HG02943 (cell line): ENCODE results near the gene IGHMBP2.

Source experiments
- ATAC-seq: cut with Tn5 transposase; IDR thresholded peaks from one replicate; pipeline ENCODE4 v1.9.1; 2021; ENCODE audit warnings: mild to moderate bottlenecking, low read depth, moderate library complexity; ENCODE audit not compliant: unreplicated experiment

IGHMBP2 gene

DNA sequence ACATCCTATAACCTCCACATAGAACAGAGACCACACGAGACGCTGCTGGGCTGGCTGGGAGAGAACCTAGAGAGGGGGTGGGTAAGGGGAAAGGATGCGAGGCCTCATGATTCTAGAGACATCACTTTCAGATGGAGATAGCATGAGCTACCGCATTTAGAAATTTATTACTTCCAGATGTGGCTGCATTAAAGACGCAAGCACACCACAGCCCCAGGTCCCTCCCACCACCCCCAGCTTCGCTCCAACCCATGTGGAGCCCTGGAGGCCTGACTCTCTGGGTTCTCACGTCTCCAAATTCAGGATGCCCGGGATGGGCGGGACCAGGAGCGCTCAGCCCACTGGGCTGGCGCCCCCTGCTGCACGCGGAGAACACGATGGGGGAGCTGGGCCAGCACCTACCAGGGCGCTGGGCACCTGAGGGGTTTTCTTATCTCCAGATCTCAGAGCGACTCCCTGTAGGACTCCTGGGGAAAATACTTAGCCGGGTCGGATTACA lies 13.7 kb upstream of the IGHMBP2 start:
- ATAC-seq = no peak

DNA sequence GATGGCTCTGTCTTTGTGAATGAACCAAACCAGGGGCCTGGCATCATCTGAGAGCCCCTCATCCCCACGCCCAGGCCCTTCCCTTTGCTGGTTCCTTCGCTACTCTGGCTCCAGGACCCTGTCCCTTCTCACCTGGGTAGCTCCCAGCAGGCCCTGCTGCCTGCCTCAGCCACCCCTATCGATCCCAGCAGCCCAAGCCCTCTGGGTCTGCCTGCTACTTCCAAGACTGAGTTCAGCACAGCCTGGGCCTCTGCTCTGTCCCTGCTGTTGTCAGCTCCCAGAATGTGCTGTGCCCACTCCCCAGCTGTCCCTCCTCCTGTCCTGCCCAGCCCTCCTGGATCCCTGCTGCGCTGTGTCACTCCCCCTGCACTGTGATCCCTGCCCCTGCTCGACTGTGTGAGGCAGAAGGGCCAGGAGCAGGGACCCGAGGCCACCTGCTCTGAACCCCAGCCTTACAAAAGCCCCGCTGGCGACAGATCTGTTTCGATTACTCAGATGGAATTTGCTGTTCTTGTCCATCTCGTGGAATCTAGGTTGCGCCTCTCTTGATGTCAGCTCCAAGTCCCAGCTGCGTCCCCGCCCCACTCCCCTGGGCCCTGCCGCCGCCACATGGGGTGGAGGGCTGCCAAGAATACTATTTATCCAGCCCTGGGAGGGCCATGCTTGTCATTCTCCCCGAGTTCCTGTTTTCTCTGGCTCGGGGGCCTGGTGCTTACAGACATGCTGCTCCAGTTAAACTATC lies 13.0 kb upstream of the IGHMBP2 start:
- ATAC-seq = no peak

DNA sequence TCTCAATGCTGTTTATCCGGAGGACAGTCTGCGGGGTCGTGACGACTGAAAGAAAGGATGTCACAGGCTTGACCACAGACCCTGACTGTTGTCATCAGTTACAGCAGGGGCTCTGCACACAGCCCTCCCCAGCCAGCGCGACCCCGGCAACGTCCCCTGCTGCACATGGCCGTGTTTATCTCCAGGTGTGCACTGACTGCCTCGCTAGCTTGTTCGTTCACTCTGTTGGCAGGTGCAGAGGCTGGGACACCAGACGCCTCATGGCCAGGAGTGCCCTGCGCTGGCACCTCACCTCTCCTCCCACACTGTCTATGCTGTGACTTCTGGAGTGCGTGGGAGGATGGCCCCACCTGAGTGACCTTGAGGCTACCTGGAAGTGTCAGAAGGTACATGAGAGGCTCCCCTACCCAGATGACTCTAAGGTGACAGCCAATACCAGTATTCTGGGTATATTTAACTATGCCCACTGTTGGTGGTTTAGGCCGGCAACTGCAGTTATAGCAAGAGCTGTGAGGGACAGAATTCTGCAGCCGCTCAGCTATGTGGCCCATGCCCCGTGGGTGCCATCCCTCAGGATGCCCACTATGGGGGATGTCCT lies 12.2 kb upstream of the IGHMBP2 start:
- ATAC-seq = no peak

DNA sequence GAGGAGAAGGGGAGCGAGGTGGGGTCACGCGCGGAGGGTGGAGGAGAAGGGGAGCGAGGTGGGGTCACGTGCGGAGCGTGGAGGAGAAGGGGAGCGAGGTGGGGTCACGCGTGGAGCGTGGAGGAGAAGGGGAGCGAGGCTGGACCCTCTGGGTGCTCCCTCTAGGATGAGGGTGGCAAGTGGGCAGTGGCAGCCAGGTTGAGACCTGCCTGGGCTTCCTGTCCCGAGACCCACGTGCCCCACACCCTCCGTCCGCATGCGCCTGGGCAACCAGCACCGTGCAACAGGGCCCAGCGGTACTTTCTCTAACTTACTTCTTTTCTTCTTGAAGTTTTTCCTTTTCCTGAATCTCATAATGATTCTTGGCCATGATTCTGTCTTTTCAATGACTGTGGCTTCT lies 11.1 kb upstream of the IGHMBP2 start:
- ATAC-seq = no peak

DNA sequence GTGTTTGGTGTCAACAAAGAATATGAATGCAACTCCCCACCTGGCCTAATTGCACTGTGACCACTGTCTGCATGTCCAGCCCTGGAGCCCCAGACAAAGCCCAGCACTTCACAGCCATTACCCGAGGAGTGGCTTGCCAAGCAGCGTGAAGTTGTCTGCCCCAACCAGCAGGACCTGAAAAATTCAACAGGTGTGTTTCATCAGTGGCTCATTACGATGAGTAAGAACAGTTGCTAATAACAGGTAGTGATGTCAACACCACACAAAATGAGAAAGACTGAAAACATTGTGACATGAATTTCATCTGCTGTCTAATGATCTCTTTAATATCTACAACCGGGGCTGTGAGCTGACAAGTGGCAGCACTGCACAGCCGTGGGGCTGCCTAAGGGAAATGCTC lies 10.4 kb upstream of the IGHMBP2 start:
- ATAC-seq = no peak

- ATAC-seq = no peak
Observed at GRCh38 chr11:68896171-68896959, 7.3 kb upstream of the IGHMBP2 start.

GRCh38 chr11:68897441-68897840 lies 6.2 kb upstream of the IGHMBP2 start:
- no peak for ATAC-seq

GRCh38 chr11:68900835-68901381 lies 2.8 kb upstream of the IGHMBP2 start:
- ATAC-seq = no peak

- peak; percentile 21 for ATAC-seq
Observed at GRCh38 chr11:68904248-68904847, 657 bp downstream of the IGHMBP2 start.

- ATAC-seq = no peak
Observed at GRCh38 chr11:68905421-68906360, 2.0 kb downstream of the IGHMBP2 start.

DNA sequence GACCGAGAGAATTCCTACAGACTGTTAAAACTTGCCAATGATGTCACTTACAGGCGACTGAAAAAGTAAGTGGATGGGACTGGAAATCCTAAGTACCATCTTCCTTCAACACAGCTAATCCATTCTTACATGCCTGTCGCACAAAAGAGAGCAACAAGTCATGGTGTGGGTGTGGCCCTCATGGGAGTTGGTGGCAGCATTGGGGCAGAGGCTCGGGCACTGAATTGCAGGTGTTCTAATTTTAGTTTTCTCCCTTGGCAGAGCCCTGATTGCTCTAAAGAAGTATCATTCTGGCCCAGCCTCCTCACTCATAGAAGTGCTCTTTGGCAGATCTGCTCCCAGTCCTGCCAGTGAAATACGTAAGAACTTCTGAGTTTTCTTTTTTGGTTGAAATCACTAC lies 4.6 kb downstream of the IGHMBP2 start:
- no peak for ATAC-seq

DNA sequence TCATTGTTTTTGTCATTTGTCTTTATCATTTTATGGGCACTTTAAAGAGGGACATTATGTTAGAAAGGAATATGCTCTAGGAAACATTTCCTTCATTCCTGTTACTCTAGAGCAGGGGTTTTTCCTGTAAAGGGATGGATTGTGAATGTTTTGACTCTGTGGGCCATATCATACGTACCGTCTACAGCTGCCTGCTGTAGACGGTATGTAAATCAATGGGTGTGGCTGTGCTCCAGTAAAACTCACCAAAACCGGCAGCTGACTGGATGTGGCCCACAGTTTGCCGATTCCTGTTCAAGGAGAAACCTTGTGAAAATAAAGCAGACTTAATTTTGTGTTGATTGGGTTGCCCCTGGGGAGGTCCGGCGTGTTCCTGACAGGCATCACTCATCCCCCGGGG lies 7.3 kb downstream of the IGHMBP2 start:
- no peak for ATAC-seq

GRCh38 chr11:68911731-68912130 lies 8.0 kb downstream of the IGHMBP2 start:
- no peak for ATAC-seq

DNA sequence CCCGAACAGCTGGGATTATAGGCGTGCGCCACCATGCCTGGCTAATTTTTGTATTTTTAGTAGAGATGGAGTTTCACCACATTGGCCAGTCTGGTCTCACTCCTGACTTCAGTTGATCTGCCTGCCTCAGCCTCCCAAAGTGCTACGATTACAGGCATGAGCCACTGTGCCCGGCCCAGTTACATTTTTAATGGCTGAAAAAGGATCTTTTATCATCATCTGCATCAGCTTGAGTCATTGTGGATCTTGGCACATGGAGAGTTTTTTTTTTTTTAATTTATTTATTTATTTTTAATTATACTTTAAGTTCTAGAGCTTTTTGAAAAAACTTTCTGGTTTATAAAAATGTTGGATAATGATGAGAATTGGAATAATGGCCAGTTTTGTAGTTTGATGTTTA lies 8.6 kb downstream of the IGHMBP2 start:
- ATAC-seq = no peak

GRCh38 chr11:68913188-68913587 lies 9.5 kb downstream of the IGHMBP2 start:
- no peak for ATAC-seq

DNA sequence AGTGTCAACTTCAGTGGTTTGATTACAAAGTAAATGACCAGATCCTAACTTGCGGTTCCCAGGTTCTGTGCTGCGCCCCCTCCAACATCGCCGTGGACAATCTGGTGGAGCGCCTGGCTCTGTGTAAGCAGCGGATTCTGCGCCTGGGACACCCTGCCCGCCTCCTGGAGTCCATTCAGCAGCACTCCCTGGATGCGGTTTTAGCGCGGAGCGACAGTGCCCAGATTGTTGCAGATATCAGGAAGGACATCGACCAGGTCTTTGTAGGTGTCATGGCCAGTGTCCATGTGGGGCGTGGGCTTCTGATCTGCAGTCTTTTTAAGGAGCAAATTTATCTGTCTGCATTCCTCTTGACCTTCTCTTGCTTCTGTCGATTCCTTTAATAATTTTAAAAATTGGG lies 11.1 kb downstream of the IGHMBP2 start:
- ATAC-seq = no peak

DNA sequence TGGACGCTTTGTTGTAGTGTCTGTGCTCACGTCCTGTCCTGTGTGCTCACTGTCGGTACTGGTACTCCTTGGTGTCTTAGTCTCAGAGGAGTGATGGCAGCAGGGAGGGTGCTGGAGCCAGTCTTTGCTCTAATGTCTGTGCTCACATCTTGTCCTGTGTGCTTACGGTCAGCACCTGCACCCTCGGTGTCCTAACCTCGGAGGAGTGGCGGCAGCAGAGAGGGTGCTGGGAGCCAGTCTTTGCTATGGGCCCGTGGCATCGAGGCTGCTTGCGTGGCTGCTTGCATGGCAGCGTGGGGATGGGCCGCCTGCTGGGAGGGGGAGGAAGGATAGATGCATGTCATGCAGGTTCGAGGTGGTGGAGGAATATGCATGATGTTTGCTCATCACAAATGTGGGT lies 12.7 kb downstream of the IGHMBP2 start:
- ATAC-seq = no peak

- ATAC-seq = no peak
Observed at GRCh38 chr11:68923614-68924013, 19.9 kb downstream of the IGHMBP2 start.

- ATAC-seq = no peak
Observed at GRCh38 chr11:68924073-68924925, 20.6 kb downstream of the IGHMBP2 start.
